Smooth muscle cell (in vitro differentiated cells): ENCODE measurements around the gene DLG2. TPM values are rescaled to one million over a fixed set of nuclear protein-coding genes. Genes with fewer than 3 reads are reported as not detected.

Experiments
- DNase-seq: peaks from one replicate; lab custom pipeline; 2025; ENCODE audit not compliant: unreplicated experiment; lab: John Stamatoyannopoulos, UW
- H2AFZ ChIP-seq: fragments of 200-600 bp; sonication (generic); 2 replicates; pipeline ENCODE4 v1.6.0; 2016; ENCODE audit warnings: antibody characterized with exemption, low read depth, mild to moderate bottlenecking
- H3F3A ChIP-seq: fragments of 200-600 bp; sonication (generic); 2 replicates; pipeline ENCODE4 v1.6.0; 2017; ENCODE audit warnings: antibody characterized with exemption, low read depth
- H3K27ac ChIP-seq: fragments of 200-600 bp; sonication (generic); 2 replicates; pipeline ENCODE4 v1.5.1; 2016; ENCODE audit warnings: low read depth, mild to moderate bottlenecking
- H3K27me3 ChIP-seq: fragments of 200-600 bp; sonication (generic); 2 replicates; pipeline ENCODE4 v1.6.1; 2016; ENCODE audit warnings: low read depth, mild to moderate bottlenecking
- H3K36me3 ChIP-seq: fragments of 200-600 bp; sonication (generic); 2 replicates; pipeline ENCODE4 v1.5.1; 2016; ENCODE audit warnings: low read depth
- H3K4me1 ChIP-seq: fragments of 200-600 bp; sonication (generic); 2 replicates; pipeline ENCODE4 v1.5.1; 2016; ENCODE audit warnings: low read depth
- H3K4me2 ChIP-seq: fragments of 200-600 bp; sonication (generic); 2 replicates; pipeline ENCODE4 v1.6.0; 2016; ENCODE audit warnings: mild to moderate bottlenecking
- H3K4me3 ChIP-seq: fragments of 200-600 bp; sonication (generic); 2 replicates; pipeline ENCODE4 v1.5.1; 2016; ENCODE audit warnings: mild to moderate bottlenecking
- H3K79me2 ChIP-seq: fragments of 200-600 bp; sonication (generic); 2 replicates; pipeline ENCODE4 v1.6.0; 2016; ENCODE audit warnings: low read depth, mild to moderate bottlenecking
- H3K9ac ChIP-seq: fragments of 200-600 bp; sonication (generic); 2 replicates; pipeline ENCODE4 v1.6.0; 2016; ENCODE audit warnings: low read depth
- H3K9me3 ChIP-seq: fragments of 200-600 bp; sonication (generic); replicated peaks from 2 replicates; pipeline ENCODE4 v1.5.1; 2016; ENCODE audit warnings: low read depth
- H4K20me1 ChIP-seq: fragments of 200-600 bp; sonication (generic); 2 replicates; pipeline ENCODE4 v1.6.0; 2016; ENCODE audit warnings: low read depth
- WGBS: methylation state at CpG from one replicate; pipeline ENCODE4 v1.1.7; 2016; ENCODE audit warnings: low lambda C conversion rate; 5-methylcytosine and 5-hydroxymethylcytosine counted together
- polyA plus RNA-seq: library from polyadenylated mRNA; unstranded; fragments of >200 nt; fragmentation: Nextera tagmentation; extraction: Ambion mirVana; gene quantifications from 2 replicates; pipeline ENCODE4 v1.2.1, GENCODE V29; 2016
- total RNA-seq: library from RNA; depleted of rRNA; stranded (reverse); fragments of >200 nt; gene quantifications from 2 replicates; pipeline ENCODE4 v1.2.3, GENCODE V29; 2014
- TF ChIP-seq, protein P1 (sequence below): fragments of 200-600 bp; sonication (generic); IDR thresholded peaks from 2 replicates; pipeline ENCODE4 v1.5.1; 2017; ENCODE audit warnings: borderline replicate concordance, mild to moderate bottlenecking, antibody characterized with exemption; ENCODE audit not compliant: insufficient read depth, poor library complexity, severe bottlenecking

The DLG2 gene
- total and polyA plus RNA-seq, 2 experiments from 2014 or later = 0.74 to 1.1 TPM

DNA sequence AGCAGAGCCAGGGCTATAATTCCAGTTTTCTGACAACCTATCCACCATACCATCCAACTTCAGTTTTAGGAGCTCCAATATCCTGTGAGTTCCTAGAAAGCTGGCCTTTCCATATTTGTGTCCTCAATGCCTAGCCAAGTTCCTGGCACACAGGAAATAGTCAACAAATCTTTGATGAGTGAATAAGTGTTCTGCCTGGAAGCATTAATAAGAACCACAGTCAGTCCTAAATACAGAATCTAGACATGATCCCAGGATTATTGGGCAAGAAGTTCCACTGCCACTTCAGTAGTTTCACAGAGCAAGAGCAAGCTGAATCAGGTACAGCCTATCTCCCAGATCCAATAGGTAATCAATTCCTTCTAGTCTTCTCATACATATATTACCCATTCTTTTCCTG lies 942.0 kb downstream of the DLG2 start:
- no peaks in the 10 kb centered on the region for H3K79me2 ChIP-seq
- H3K4me3 ChIP-seq = no peak overlapping the region
- TF ChIP-seq, protein P1, sequence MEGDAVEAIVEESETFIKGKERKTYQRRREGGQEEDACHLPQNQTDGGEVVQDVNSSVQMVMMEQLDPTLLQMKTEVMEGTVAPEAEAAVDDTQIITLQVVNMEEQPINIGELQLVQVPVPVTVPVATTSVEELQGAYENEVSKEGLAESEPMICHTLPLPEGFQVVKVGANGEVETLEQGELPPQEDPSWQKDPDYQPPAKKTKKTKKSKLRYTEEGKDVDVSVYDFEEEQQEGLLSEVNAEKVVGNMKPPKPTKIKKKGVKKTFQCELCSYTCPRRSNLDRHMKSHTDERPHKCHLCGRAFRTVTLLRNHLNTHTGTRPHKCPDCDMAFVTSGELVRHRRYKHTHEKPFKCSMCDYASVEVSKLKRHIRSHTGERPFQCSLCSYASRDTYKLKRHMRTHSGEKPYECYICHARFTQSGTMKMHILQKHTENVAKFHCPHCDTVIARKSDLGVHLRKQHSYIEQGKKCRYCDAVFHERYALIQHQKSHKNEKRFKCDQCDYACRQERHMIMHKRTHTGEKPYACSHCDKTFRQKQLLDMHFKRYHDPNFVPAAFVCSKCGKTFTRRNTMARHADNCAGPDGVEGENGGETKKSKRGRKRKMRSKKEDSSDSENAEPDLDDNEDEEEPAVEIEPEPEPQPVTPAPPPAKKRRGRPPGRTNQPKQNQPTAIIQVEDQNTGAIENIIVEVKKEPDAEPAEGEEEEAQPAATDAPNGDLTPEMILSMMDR = no peak

DNA sequence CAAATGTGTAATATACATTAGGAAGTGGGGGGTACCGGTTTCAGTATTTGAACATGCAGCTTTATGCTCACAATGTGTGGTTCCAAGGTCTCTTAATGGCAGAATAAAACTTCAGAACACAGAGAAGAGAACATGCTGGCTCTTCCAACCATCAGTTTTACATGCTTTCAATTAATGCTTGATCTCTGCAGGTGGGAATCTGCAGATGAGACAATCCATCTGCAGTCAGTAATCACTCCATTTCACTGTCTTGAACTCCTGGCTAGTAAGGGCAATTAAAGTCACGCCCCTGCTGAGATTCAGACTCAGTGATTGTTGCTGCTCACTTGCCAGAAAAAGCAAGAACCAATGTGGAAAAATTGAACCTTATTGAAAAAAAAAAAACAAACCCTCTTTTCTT lies 945.7 kb downstream of the DLG2 start:
- H2AFZ ChIP-seq = no peak overlapping the region
- no peaks in the 10 kb centered on the region for H4K20me1 ChIP-seq
- H3K4me2 ChIP-seq = no peak overlapping the region
- no peak overlapping the region for H3K9ac ChIP-seq
- 90% methylated on average over 2 of the region's 2 CpGs for WGBS
- TF ChIP-seq, protein P1 = no peak
- no peak for DNase-seq
- H3F3A ChIP-seq = peaks cover 4% of the 10 kb centered on the region
- no peaks in the 10 kb centered on the region for H3K79me2 ChIP-seq
- H3K27me3 ChIP-seq = no peaks in the 10 kb centered on the region
- no peaks in the 10 kb centered on the region for H3K36me3 ChIP-seq
- no peaks in the 10 kb centered on the region for H3K9me3 ChIP-seq
- peaks cover 6% of the 10 kb centered on the region for H3K4me1 ChIP-seq
- no peak overlapping the region for H3K27ac ChIP-seq
- no peak overlapping the region for H3K4me3 ChIP-seq

More for the DNA sequence above, 942.0 kb downstream of the DLG2 start:
- no peaks in the 10 kb centered on the region for H4K20me1 ChIP-seq
- H3K9ac ChIP-seq = no peak overlapping the region
- H3K27ac ChIP-seq = no peak overlapping the region
- H3K27me3 ChIP-seq = no peaks in the 10 kb centered on the region
- H3K36me3 ChIP-seq = no peaks in the 10 kb centered on the region
- no peaks in the 10 kb centered on the region for H3K9me3 ChIP-seq
- no peak for DNase-seq
- no peaks in the 10 kb centered on the region for H3K4me1 ChIP-seq
- no peaks in the 10 kb centered on the region for H3F3A ChIP-seq
- H3K4me2 ChIP-seq = no peak overlapping the region
- no peak overlapping the region for H2AFZ ChIP-seq

DNA sequence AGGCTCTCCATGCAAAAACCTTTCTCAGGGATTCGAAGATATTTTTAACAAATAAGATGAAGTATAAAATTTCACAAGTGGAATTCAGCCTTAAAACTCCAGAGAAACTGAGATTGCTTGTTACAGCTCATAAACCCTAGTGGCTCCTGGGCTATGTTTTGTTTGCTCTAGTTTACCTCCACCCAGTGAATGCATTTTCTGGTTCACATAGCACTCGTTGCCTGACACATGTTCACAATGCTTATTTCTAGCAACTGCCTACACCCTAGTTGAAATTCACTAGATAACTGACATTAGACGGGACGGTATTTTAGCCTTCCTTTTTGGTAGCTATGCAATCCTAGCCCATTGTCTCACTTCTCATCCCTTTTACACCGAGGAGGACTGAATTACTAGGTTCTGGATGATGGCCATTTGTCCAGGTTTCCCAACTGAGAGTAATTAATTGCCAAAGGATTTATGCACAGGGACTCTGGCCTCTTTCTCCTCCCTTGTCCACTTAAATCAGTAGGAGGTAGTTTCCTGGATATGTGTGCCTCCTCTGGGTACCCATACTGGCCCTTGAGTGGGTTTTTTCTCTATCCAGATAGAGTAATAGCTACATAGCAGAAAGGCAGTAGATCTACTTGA lies 951.6 kb downstream of the DLG2 start:
- no peaks in the 10 kb centered on the region for H4K20me1 ChIP-seq
- peaks cover 6% of the 10 kb centered on the region for H3K4me1 ChIP-seq
- no peaks in the 10 kb centered on the region for H3K27me3 ChIP-seq
- no peak overlapping the region for H3K27ac ChIP-seq
- H3K36me3 ChIP-seq = no peaks in the 10 kb centered on the region
- H3K4me3 ChIP-seq = no peak overlapping the region
- TF ChIP-seq, protein P1 = no peak
- no peaks in the 10 kb centered on the region for H3K9me3 ChIP-seq
- no peak for DNase-seq
- no peak overlapping the region for H3K9ac ChIP-seq
- no peaks in the 10 kb centered on the region for H3K79me2 ChIP-seq
- H2AFZ ChIP-seq = no peak overlapping the region
- H3F3A ChIP-seq = peaks cover 13% of the 10 kb centered on the region
- WGBS = 89% methylated on average over 5 of the region's 5 CpGs
- H3K4me2 ChIP-seq = no peak overlapping the region

DNA sequence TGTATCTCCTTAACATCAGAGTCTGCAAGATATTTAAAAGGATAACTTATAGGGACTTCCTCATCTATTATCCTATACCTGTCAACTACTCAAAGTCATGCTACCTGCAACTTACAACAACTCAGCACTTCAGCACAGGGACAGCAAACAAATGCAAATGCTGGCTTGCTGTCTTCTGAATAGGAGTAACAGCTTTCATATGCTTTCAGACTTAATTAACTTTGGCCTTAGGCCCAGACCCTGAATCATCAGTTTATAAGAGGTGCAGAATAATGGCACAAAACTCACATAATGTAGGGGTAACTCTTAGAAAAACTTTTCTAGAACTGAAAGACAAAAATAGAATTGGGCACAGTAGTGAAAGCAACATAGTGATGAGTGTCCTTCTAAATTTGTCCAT lies 953.4 kb downstream of the DLG2 start:
- H4K20me1 ChIP-seq = no peaks in the 10 kb centered on the region
- H3K79me2 ChIP-seq = no peaks in the 10 kb centered on the region
- no peak overlapping the region for H3K4me2 ChIP-seq
- no peaks in the 10 kb centered on the region for H3K27me3 ChIP-seq
- TF ChIP-seq, protein P1 = no peak
- H3K9ac ChIP-seq = no peak overlapping the region
- H3K36me3 ChIP-seq = no peaks in the 10 kb centered on the region
- H2AFZ ChIP-seq = no peak overlapping the region
- peaks cover 6% of the 10 kb centered on the region for H3K4me1 ChIP-seq
- no peak overlapping the region for H3K4me3 ChIP-seq
- H3K9me3 ChIP-seq = no peaks in the 10 kb centered on the region
- peaks cover 13% of the 10 kb centered on the region for H3F3A ChIP-seq
- DNase-seq = no peak
- no peak overlapping the region for H3K27ac ChIP-seq
